IPS-15b (cell line): ENCODE results near the gene QSOX1.

Experiments
- H3K27me3 ChIP-seq: one replicate; pipeline ENCODE4 v1.6.1; 2013; ENCODE audit warnings: low read length; ENCODE audit not compliant: control insufficient read depth, insufficient read depth
- H3K36me3 ChIP-seq: one replicate; pipeline ENCODE4 v1.6.1; 2013; ENCODE audit warnings: low read length; ENCODE audit not compliant: control insufficient read depth, insufficient read depth
- H3K4me1 ChIP-seq: one replicate; pipeline ENCODE4 v1.6.1; 2013; ENCODE audit warnings: mild to moderate bottlenecking, low read length; ENCODE audit not compliant: control insufficient read depth, insufficient read depth
- H3K4me3 ChIP-seq: one replicate; pipeline ENCODE4 v1.5.1; 2013; ENCODE audit warnings: low read depth, low read length
- H3K9ac ChIP-seq: one replicate; pipeline ENCODE4 v1.6.1; 2013; ENCODE audit warnings: low read depth, mild to moderate bottlenecking, low read length
- H3K9me3 ChIP-seq: one replicate; pipeline ENCODE4 v1.6.1; 2013; ENCODE audit warnings: mild to moderate bottlenecking, low read length; ENCODE audit not compliant: control insufficient read depth, insufficient read depth

Gene QSOX1

DNA sequence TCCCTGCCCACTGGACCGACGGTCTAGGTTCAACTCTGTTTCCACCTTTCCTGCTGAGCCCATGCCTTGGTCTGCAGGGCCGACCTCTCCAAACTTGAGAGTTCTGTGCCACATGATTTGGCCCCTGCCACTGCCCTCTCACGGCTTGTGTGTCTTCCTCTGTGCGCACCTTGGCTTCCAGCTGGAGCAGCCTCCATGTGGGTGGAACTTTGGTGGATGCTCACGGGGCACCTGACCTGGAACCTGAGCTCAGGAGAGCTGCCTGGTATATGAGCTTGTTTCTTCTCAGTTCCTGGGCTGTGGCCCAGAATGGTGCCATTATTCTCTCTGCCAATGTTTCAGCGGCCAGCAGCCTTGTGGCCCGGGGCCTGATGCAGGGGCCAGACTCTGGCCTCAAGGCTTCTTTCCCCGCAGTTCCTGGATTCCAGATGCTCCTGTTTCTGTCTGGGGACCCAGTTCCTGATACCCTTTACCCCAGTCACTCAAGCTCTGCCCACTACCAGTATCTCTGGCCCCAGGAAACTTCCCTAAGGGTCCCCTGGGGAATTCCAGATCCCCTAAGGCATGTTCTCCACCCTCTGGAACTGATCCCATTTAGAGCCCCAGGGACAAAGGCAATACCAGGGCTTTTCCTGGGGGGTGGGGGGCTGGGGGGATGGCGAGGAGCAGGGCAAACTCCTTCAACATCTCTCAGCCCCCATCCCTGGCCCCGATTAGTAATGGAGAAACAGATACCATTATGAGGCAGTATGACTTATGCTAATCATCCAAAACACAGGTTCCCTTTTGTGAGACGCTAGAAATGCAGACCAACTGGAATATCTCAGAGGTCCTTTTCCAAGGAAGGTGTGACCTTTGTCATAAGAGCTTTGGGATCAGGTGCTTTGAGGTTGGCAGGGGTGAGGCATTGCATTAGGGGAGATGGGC is 11.1 kb downstream of the QSOX1 start:
- H3K9ac ChIP-seq = no peak overlapping the region
- H3K4me3 ChIP-seq = no peak overlapping the region
- H3K9me3 ChIP-seq = no peaks in the 10 kb centered on the region
- H3K36me3 ChIP-seq = no peaks in the 10 kb centered on the region
- no peaks in the 10 kb centered on the region for H3K27me3 ChIP-seq
- H3K4me1 ChIP-seq = peaks cover 13% of the 10 kb centered on the region

- no peaks in the 10 kb centered on the region for H3K36me3 ChIP-seq
- H3K4me1 ChIP-seq = peaks cover 13% of the 10 kb centered on the region
- no peak overlapping the region for H3K9ac ChIP-seq
Observed at GRCh38 chr1:180166436-180166800, 11.7 kb downstream of the QSOX1 start.

GRCh38 chr1:180167021-180167701 is 12.5 kb downstream of the QSOX1 start:
- H3K36me3 ChIP-seq = no peaks in the 10 kb centered on the region
- no peaks in the 10 kb centered on the region for H3K9me3 ChIP-seq
- no peak overlapping the region for H3K4me3 ChIP-seq
- H3K27me3 ChIP-seq = no peaks in the 10 kb centered on the region
- peak overlapping the region; percentile 18 for H3K9ac ChIP-seq
- peaks cover 13% of the 10 kb centered on the region for H3K4me1 ChIP-seq

More at GRCh38 chr1:180166436-180166800, 11.7 kb downstream of the QSOX1 start:
- Histone ChIP-seq H3K9me3 (no peaks in the 10 kb centered on the region), H3K4me3 (no peak overlapping the region), H3K27me3 (no peaks in the 10 kb centered on the region)

DNA sequence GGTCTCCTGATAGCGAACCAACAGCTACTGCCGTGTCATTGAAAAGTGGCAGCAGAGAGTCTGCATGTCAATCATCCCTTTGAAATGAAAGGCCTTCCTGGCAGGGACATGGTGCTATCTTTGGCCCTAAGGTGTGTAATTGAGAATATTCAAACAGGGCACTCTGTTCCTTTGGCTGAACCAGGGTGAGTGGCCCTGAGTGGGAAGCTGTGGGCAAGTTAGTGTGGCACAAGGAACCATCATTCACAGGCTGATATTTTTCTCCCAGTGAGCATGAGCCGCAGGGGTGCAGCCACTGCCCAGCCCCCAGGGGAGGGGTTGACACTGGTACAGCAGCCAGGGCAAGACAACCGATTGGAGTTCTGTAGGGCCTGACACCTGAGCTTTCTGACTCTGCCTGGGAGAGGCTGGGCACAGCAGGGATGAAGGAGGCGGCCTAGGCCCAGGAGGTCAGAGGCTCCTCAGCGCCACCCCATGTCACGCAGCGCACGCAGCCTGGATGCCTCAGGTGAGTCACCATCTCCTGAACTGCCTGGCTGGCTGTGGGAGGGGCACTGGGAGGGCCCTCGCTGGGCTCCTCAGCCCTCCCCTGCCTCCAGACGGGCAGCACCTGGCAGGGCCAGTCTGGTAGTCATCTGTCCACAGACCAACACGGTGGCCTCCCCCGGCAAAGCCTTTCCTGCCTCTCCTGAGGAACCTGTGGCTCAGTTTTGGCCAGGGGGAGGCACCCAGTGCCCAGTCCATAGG is 13.2 kb downstream of the QSOX1 start:
- no peak overlapping the region for H3K4me3 ChIP-seq
- no peaks in the 10 kb centered on the region for H3K27me3 ChIP-seq

DNA sequence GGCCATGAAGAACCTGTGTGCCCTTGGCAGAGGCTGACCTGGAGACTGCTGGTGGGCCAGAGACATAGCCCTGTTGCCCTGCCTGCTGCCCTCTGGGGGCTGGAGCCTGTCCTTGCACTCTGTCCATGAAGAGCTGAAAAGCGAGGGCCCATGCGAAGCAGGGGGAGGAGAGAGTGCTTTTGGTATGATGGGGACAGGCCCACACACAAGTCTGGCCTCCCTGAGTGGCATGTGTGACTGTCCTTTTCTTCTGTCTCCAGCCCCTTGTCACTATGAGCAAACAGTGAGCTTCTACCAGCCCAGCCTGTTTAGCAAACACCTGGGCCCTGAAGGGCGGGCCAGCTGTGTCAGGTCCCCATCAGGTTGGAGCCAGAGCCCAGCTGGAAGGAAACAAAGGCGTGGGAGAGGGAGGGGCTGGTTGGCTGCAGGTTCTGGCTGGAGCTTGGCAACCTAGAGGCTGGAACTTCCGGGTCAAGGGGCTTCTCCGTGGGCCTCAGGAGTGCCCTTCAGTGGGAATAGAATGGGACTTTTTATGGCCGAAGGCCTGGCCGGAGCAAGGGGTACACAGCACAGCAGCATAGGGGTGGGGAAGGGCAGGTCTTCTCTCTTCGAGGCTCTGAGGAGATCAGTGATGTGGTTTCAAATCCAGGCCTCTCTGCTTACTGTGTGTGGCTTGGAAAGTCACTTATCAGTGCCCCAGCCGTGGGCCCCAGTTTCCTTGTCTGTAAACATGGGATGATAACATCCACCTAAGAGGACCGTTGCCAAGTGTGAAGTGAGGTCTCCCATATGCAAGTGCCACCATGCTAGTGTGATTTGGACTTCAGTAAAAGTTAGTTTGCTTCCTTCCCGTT is 14.3 kb downstream of the QSOX1 start:
- Histone ChIP-seq H3K27me3 (no peaks in the 10 kb centered on the region), H3K4me3 (no peak overlapping the region), H3K9ac (no peak overlapping the region), H3K4me1 (peaks cover 12% of the 10 kb centered on the region), H3K9me3 (no peaks in the 10 kb centered on the region), H3K36me3 (no peaks in the 10 kb centered on the region)

More for the DNA sequence above, 13.2 kb downstream of the QSOX1 start:
- H3K9ac ChIP-seq = peak overlapping the region; percentile 18
- no peaks in the 10 kb centered on the region for H3K9me3 ChIP-seq
- H3K4me1 ChIP-seq = peaks cover 13% of the 10 kb centered on the region
- H3K36me3 ChIP-seq = no peaks in the 10 kb centered on the region

- no peaks in the 10 kb centered on the region for H3K27me3 ChIP-seq
- H3K36me3 ChIP-seq = no peaks in the 10 kb centered on the region
- no peak overlapping the region for H3K9ac ChIP-seq
- H3K9me3 ChIP-seq = no peaks in the 10 kb centered on the region
- H3K4me3 ChIP-seq = no peak overlapping the region
- H3K4me1 ChIP-seq = peaks cover 11% of the 10 kb centered on the region
Observed at GRCh38 chr1:180169640-180170195, 15.0 kb downstream of the QSOX1 start.

GRCh38 chr1:180170546-180171151 is 16.0 kb downstream of the QSOX1 start:
- Histone ChIP-seq H3K9me3 (no peaks in the 10 kb centered on the region), H3K9ac (no peak overlapping the region), H3K4me1 (peaks cover 11% of the 10 kb centered on the region), H3K36me3 (no peaks in the 10 kb centered on the region), H3K4me3 (no peak overlapping the region), H3K27me3 (no peaks in the 10 kb centered on the region)

GRCh38 chr1:180171691-180172090 is 17.0 kb downstream of the QSOX1 start:
- Histone ChIP-seq H3K4me3 (no peak overlapping the region), H3K9me3 (no peaks in the 10 kb centered on the region), H3K27me3 (no peaks in the 10 kb centered on the region), H3K9ac (no peak overlapping the region), H3K4me1 (peaks cover 11% of the 10 kb centered on the region), H3K36me3 (no peaks in the 10 kb centered on the region)

DNA sequence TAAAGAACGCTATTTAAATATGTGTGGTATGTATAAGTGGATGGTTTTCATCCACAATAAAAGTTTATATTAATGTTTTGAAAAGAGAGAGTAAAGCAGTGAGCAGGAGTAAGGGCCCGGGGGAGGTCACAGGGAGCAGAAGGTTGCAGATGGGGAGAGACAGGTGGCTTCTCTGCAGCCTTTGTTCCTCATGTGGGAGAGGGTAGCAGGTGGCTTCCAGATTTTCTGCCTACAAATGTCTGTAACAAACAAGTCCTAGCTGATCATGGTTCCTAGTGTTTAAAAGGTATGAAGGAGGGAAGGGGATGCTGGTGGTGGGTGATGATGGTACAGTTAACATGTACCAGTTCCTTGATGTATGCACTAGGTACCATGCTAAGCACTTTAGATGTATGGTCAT is 18.8 kb downstream of the QSOX1 start:
- Histone ChIP-seq H3K36me3 (no peaks in the 10 kb centered on the region), H3K9ac (no peak overlapping the region), H3K27me3 (no peaks in the 10 kb centered on the region), H3K9me3 (no peaks in the 10 kb centered on the region), H3K4me1 (peaks cover 2% of the 10 kb centered on the region), H3K4me3 (no peak overlapping the region)

DNA sequence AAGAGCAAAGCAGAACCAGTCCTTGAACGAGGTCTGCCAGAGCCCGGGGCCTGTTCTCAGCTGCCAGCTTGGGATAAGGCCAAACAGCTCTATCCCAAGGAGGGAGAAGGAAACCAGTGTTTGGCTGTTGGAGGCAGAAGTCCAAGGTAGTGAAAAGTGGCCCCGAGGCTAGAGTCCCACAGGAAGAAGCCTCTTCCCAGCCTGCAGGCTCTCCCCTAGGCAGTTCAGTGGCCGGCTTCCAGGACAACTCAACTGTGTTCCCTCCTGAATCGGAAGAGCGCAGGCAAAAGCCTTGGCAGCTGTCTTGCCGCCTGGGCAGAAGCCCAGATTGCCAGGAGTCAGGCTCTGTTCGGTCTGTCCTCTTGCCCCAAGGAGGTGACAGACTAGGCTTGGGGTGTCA is 19.3 kb downstream of the QSOX1 start:
- H3K9ac ChIP-seq = no peak overlapping the region
- no peaks in the 10 kb centered on the region for H3K4me1 ChIP-seq
- no peaks in the 10 kb centered on the region for H3K36me3 ChIP-seq
- H3K4me3 ChIP-seq = no peak overlapping the region
- H3K27me3 ChIP-seq = no peaks in the 10 kb centered on the region
- no peaks in the 10 kb centered on the region for H3K9me3 ChIP-seq
